Stimulated activated CD8-positive, alpha-beta memory T cell treated with anti-CD3 and anti-CD28 coated beads, Interleukin-15, amount 100 ng/mL, for 24 hours (primary cell): ENCODE results near the gene CMTM6.
"Not testable (repeated sequence)": the region's sequence is repeated elsewhere in the genome, so short reads cannot be mapped to it uniquely, and the experiment has no call there.

Experiments
- DNase-seq: peaks from one replicate; pipeline ENCODE4 v3.0.0-alpha.2; 2020; ENCODE audit warnings: low read depth

The CMTM6 gene

GRCh38 chr3:32502118-32502945, at the start of gene CMTM6:
CMTM6 (minus strand) TSS chr3:32502852; CDS start chr3:32502745, 107 bp downstream.
- peak; percentile 49 for DNase-seq

GRCh38 chr3:32552013-32552412, 49.4 kb upstream of the CMTM6 start:
- DNase-seq = no peak

GRCh38 chr3:32551496-32551895, 48.8 kb upstream of the CMTM6 start:
- DNase-seq = no peak

GRCh38 chr3:32551087-32551486, 48.4 kb upstream of the CMTM6 start:
- DNase-seq = no peak

GRCh38 chr3:32545305-32545704, 42.7 kb upstream of the CMTM6 start:
- DNase-seq = no peak

GRCh38 chr3:32544894-32545293, 42.2 kb upstream of the CMTM6 start:
- no peak for DNase-seq

GRCh38 chr3:32542807-32543206, 40.2 kb upstream of the CMTM6 start:
- DNase-seq = no peak

GRCh38 chr3:32540899-32541298, 38.2 kb upstream of the CMTM6 start:
- DNase-seq = no peak

- DNase-seq = no peak
Observed at GRCh38 chr3:32532434-32532833, 29.8 kb upstream of the CMTM6 start.

GRCh38 chr3:32531010-32531647, 28.5 kb upstream of the CMTM6 start:
- no peak for DNase-seq

GRCh38 chr3:32525720-32526119, 23.1 kb upstream of the CMTM6 start:
- DNase-seq = no peak

GRCh38 chr3:32522682-32523081, 20.0 kb upstream of the CMTM6 start:
- DNase-seq = no peak

GRCh38 chr3:32518921-32519320, 16.3 kb upstream of the CMTM6 start:
- DNase-seq = not testable (repeated sequence)

GRCh38 chr3:32516751-32517150, 14.1 kb upstream of the CMTM6 start:
- not testable (repeated sequence) for DNase-seq

- no peak for DNase-seq
Observed at GRCh38 chr3:32511005-32511404, 8.4 kb upstream of the CMTM6 start.

GRCh38 chr3:32510075-32510724, 7.5 kb upstream of the CMTM6 start:
- peak; percentile 5 for DNase-seq

GRCh38 chr3:32508711-32509110, 6.1 kb upstream of the CMTM6 start:
- no peak for DNase-seq

- DNase-seq = no peak
Observed at GRCh38 chr3:32506466-32506865, 3.8 kb upstream of the CMTM6 start.

GRCh38 chr3:32502946-32503286, 264 bp upstream of the CMTM6 start:
- DNase-seq = no peak

GRCh38 chr3:32501783-32502117, 902 bp downstream of the CMTM6 start:
- DNase-seq = no peak

GRCh38 chr3:32500880-32501782, 1.5 kb downstream of the CMTM6 start:
- no peak for DNase-seq

- DNase-seq = no peak
Observed at GRCh38 chr3:32500231-32500630, 2.4 kb downstream of the CMTM6 start.
